Loucy (cell line): ENCODE measurements around the gene TIMM17B.

Experiments used
- CTCF ChIP-seq: fragments of 200-600 bp; sonication (generic); conservative IDR thresholded peaks from 2 replicates; pipeline ENCODE4 v1.5.1; 2014; ENCODE audit warnings: mild to moderate bottlenecking, antibody characterized with exemption, low read length
- EZH2phosphoT487 ChIP-seq: fragments of 200-600 bp; IDR thresholded peaks from 2 replicates; pipeline ENCODE4 v1.6.1; 2018; ENCODE audit warnings: antibody characterized with exemption, mild to moderate bottlenecking, moderate library complexity, borderline replicate concordance

GRCh38 chrX:48905090-48905790, 7.7 kb upstream of the TIMM17B start:
- no peak for TF ChIP-seq CTCF
- TF ChIP-seq EZH2phosphoT487: no peak
